ENCODE measurements around the gene SLC7A10.

SLC7A10 gene

GRCh38 chr19:33225458-33225926, at the start of gene SLC7A10:
Gene SLC7A10 (minus strand): TSS chr19:33225850. CDS start chr19:33225703, 147 bp downstream.
- H3K4me3 ChIP-seq (ENCODE audit: low read depth, low read length), result no peak within 1 kb of the TSS
- no peak for TF ChIP-seq CTCF (IDR thresholded peaks at IDR 0.05; ENCODE audit: low read depth, low read length, missing control alignments)
- no peak for DNase-seq (ENCODE audit: low read depth)

GRCh38 chr19:33274663-33275558, 49.3 kb upstream of the SLC7A10 start:
- TF ChIP-seq CTCF (IDR thresholded peaks at IDR 0.05; ENCODE audit: low read depth, low read length, missing control alignments), result no peak
- DNase-seq (ENCODE audit: low read depth), result no peak

GRCh38 chr19:33273881-33274662, 48.4 kb upstream of the SLC7A10 start:
- DNase-seq (ENCODE audit: low read depth), result no peak
- TF ChIP-seq CTCF (IDR thresholded peaks at IDR 0.05; ENCODE audit: low read depth, low read length, missing control alignments), result no peak
- no peak overlapping the region for H3K4me3 ChIP-seq (ENCODE audit: low read depth, low read length)

More at GRCh38 chr19:33274663-33275558, 49.3 kb upstream of the SLC7A10 start:
- no peak overlapping the region for H3K4me3 ChIP-seq (ENCODE audit: low read depth, low read length)

GRCh38 chr19:33273065-33273736, 47.6 kb upstream of the SLC7A10 start:
- H3K4me3 ChIP-seq (ENCODE audit: low read depth, low read length), result no peak overlapping the region
- no peak for TF ChIP-seq CTCF (IDR thresholded peaks at IDR 0.05; ENCODE audit: low read depth, low read length, missing control alignments)
- DNase-seq (ENCODE audit: low read depth), result no peak

GRCh38 chr19:33271246-33272021, 45.8 kb upstream of the SLC7A10 start:
- no peak overlapping the region for H3K4me3 ChIP-seq (ENCODE audit: low read depth, low read length)
- no peak for TF ChIP-seq CTCF (IDR thresholded peaks at IDR 0.05; ENCODE audit: low read depth, low read length, missing control alignments)
- no peak for DNase-seq (ENCODE audit: low read depth)

GRCh38 chr19:33270769-33271168, 45.1 kb upstream of the SLC7A10 start:
- TF ChIP-seq CTCF (IDR thresholded peaks at IDR 0.05; ENCODE audit: low read depth, low read length, missing control alignments), result no peak
- H3K4me3 ChIP-seq (ENCODE audit: low read depth, low read length), result no peak overlapping the region
- no peak for DNase-seq (ENCODE audit: low read depth)
